HG03354 (cell line): ENCODE results near the gene RAC2.

Source experiments
- ATAC-seq: cut with Tn5 transposase; IDR thresholded peaks from one replicate; pipeline ENCODE4 v1.9.1; 2021; ENCODE audit warnings: mild to moderate bottlenecking; ENCODE audit not compliant: unreplicated experiment, poor library complexity, severe bottlenecking

Gene RAC2

GRCh38 chr22:37244114-37244921, at the start of gene RAC2:
RAC2 (minus strand) TSS chr22:37244269; CDS start chr22:37244148, 121 bp downstream.
- ATAC-seq: peak; percentile 62

- ATAC-seq: no peak
These were observed 49.1 kb upstream of the RAC2 start for GRCh38 chr22:37293172-37293571.

DNA sequence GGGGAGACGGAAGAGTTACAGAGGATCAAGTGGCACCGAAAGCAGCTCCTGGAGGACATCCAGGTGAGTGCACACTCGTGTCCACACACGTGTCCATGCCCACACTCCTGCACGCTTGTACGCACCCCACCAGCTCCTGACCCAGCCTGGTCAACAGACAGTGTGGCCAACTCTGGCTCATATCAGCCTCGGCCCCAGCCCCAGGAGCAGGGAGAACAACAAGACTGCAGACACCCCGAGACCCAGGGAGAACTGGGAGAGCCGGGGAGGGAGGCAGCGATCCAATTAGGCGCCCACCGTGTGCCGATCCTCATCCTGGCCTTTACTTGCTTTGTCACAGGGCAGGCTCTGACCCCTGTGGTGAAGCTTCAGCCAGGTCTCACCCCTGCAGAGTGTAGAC, 48.6 kb upstream of the RAC2 start:
- ATAC-seq: no peak

GRCh38 chr22:37291559-37292298, 47.7 kb upstream of the RAC2 start:
- ATAC-seq: no peak

GRCh38 chr22:37290737-37291136, 46.7 kb upstream of the RAC2 start:
- ATAC-seq: no peak

DNA sequence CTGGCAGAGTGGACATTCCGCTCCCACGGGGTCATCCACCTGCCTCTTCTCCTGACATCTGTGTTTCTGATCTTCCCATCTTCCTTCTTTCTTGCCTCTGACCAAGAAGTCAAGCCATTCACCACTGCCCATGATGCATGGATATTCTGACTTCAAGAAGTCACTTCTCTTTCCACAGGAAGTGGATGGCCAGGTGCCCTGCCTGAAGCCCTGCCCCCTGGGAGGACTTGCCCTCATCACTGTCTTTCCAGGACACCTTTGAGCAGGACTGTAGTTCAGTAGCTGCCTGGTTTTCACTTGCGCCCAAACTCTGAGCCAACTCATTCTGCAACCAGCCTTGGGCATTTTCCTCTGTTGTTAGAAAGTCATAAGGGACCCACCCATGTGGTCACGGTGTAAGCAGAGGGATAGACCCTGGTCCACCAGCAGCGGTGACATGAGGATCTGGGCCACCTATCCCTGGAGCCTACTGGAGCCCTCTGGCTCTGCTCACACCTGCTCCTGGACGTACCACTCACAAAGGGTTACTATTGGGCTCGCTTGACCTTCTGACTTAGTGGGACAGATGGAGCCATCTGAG, 45.2 kb upstream of the RAC2 start:
- no peak for ATAC-seq

DNA sequence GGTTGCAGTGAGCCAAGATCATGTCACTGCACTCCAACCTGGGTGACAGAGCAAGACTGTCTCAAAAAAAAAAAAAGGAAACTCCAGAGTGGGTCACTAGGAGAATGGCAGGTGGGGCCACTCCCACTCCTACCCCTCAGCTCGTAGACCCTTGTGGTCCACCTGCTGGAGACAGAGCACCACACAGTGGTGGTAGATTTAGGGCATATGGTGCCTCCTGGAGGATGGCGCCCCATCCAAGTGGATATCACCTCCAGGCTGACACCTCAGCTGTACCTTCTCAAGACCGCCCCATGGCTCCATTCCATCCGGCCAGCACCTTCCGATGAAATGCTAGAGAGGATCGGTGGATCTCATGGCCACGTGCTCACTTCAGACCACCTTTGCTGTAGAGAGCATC, 44.5 kb upstream of the RAC2 start:
- ATAC-seq: no peak

GRCh38 chr22:37287550-37287951, 43.5 kb upstream of the RAC2 start:
- no peak for ATAC-seq

DNA sequence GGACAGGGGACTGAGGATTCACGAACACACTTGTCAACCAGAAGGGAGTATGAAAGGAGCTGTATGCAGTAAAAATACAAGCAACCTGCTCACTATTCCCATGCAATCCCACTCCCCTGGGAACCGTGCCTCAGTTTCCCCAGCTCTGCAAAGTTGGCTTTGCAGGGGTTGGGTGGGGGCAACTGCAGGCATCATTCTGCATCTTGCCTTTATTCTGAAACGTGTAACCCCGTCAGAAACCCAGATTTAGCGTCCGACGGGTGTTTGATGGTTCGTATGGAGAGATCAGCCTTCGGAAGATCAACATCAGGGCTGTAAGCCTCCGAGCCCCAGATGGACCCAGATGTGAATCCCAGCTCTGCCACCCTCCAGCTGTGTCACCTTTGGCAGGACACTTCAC, 41.9 kb upstream of the RAC2 start:
- no peak for ATAC-seq

- ATAC-seq: no peak
These were observed 40.8 kb upstream of the RAC2 start for GRCh38 chr22:37284805-37285355.

DNA sequence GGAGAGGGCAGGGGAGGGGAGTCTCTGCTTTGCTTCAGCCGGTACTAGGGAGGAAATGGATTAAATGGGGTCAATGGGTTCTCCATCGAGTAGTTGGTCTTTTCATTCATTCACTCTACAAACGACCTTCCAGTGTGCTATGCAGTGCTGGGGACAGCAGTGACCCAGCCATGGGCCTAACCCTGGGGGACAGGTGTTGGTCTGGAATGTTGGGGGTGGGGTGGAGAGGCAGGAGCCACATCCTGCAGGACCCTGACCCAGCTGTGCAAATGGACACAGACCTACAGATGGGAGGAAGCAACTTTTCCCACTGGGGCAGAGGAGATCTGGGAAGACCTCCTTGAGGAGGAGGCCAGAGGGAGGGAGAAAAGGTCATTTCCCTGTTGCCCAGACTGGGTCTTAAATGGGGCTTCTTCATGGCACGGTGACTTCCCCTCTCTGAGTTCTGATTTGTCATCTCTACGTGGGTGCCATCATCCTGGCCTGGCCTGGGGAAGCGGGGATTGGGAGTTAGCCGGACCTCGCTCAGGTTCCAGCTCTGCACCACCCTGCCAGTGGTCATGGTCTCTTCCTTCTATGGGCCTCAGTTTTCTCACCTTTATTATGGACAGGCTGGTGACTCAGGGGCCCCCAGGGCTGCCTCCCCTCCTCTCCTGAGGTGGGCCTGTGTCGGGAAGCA, 40.2 kb upstream of the RAC2 start:
- ATAC-seq: no peak

GRCh38 chr22:37283393-37283937, 39.4 kb upstream of the RAC2 start:
- ATAC-seq: no peak

DNA sequence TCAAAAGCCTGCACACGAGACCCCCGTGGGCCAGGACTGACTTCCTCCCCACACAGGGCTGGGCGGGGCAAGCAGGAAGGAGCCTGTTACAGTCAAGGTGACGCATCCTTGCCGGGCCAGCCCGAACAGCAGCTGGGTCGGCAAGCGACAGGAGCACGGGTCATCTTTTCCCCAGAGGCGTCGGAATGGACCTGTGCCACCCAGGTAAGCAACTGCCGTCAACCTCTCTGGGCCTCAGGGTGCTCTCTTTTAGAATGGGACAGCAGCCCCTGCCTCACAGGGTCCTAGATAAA, 38.3 kb upstream of the RAC2 start, which contains the start of gene CYTH4:
CYTH4 (plus strand) TSS at position 124 of the 293 bp plus-strand sequence; CDS start at position 186, 62 bp downstream.
- peak; percentile 66 for ATAC-seq

- peak; percentile 13 for ATAC-seq
These were observed 37.7 kb upstream of the RAC2 start for GRCh38 chr22:37281646-37282384.

DNA sequence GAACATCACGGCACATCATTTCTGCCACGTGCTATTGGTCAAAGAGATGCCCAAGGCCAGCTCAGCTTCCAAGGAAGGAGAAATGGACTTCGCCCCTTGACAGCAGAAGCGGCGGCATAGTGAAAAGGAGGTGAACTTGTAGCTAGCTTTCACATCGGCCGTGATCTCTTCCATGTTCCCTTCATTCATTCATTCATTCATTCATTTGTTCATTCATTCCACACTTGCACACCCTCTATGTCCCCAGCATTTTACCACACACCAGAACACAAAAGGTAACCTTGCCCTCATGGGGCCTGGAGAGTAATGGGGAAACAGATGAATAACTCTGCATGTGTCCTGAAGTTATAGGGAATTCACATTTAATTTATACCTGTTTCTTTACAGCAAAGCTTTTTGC, 37.1 kb upstream of the RAC2 start:
- no peak for ATAC-seq

DNA sequence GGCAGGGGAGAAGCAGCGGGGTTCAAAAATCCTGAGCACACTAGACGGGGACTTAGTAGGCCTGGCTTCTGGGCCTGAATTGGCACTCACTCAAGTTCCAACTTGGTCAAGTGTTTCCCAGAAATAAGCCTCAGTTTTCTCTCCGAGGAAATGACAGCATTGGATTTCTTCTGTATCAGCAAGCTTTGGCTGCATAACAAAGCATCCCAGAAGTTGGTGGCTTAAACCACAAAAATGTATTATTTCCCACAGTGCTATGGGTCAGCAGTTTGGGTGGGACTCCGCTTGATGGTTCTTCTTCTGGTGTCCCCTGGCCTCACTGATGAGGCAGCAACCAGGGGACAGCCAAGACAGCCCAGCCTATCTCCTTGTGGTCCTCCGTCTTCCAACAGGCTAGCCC, 36.6 kb upstream of the RAC2 start:
- ATAC-seq: no peak

GRCh38 chr22:37279331-37280181, 35.5 kb upstream of the RAC2 start:
- no peak for ATAC-seq

DNA sequence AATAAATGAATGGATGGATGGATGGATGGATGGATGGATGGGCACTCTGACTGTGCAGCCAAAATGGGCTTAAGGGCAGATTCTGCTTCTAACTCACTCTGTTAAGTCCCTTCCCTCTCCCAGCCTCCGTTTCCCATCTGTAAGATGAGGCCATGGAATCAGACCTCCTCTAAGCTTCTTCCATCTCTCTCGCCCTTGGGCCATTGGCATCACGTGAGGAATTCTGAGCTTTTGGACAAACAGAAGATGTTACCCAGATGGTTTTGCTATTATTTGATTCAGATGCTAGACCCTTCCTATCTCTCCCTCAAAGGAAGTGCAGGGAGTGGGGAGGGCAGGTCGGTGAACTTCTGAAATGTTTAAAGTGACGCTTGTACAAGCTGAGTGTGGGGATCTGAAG, 34.2 kb upstream of the RAC2 start:
- ATAC-seq: no peak
